Memory B cell (primary cell): ENCODE results near the gene ADNP.

Source experiments
- ATAC-seq: fragments of 150-1000 bp; cut with Tn5 transposase; 2 replicates; pipeline ENCODE4 v1.10.0; 2021; ENCODE audit warnings: low read depth, mild to moderate bottlenecking, moderate library complexity
- DNase-seq, 2 donors: peaks; one replicate each; pipeline ENCODE4 v3.0.0; 2022; ENCODE audit warnings: low spot score in 2 of 2
- H3K27ac Mint-ChIP-seq: one replicate; pipeline ENCODE4 v1.8.0; 2022; ENCODE audit warnings: mild to moderate bottlenecking, moderate library complexity, mixed read lengths
- H3K27me3 Mint-ChIP-seq: one replicate; pipeline ENCODE4 v1.8.0; 2022; ENCODE audit warnings: mixed read lengths
- H3K36me3 Mint-ChIP-seq: one replicate; pipeline ENCODE4 v1.8.0; 2022; ENCODE audit warnings: mild to moderate bottlenecking, mixed read lengths
- H3K4me1 Mint-ChIP-seq: one replicate; pipeline ENCODE4 v1.8.0; 2022; ENCODE audit warnings: mixed read lengths
- H3K4me3 Mint-ChIP-seq: one replicate; pipeline ENCODE4 v1.8.0; 2022; ENCODE audit warnings: mild to moderate bottlenecking, moderate library complexity, mixed read lengths
- H3K9me3 Mint-ChIP-seq: one replicate; pipeline ENCODE4 v1.8.0; 2022; ENCODE audit warnings: mixed read lengths

The ADNP gene

GRCh38 chr20:50866036-50866685 lies 65.1 kb downstream of the ADNP start:
- peaks cover 13% of the 10 kb centered on the region for H3K36me3 Mint-ChIP-seq
- ATAC-seq (no peak), DNase-seq (no peak)
- no peaks in the 10 kb centered on the region for H3K9me3 Mint-ChIP-seq
- H3K27me3 Mint-ChIP-seq = no peaks in the 10 kb centered on the region
- H3K4me3 Mint-ChIP-seq = no peak overlapping the region
- no peak overlapping the region for H3K27ac Mint-ChIP-seq
- peaks cover 11% of the 10 kb centered on the region for H3K4me1 Mint-ChIP-seq

DNA sequence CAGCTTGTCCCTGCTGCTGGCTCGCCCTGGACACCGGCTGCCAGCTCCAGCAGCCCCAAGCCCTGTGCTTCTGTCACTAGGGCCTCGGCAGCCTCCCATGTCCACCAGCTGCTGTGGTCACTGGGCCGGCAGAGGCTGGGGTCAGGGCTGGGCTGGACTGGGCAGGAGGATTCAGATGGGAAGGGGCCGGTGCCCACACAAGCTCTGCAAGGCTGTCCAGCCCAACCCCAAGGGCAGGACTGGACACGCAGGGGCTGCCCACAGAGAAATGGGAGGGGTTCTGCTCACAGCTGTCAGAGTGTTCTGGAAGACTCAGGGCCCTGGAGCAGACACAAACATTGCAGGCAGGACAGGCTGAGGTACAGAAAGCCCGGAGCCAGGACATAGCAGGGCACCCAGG lies 65.6 kb downstream of the ADNP start:
- H3K4me1 Mint-ChIP-seq = peaks cover 11% of the 10 kb centered on the region
- H3K9me3 Mint-ChIP-seq = no peaks in the 10 kb centered on the region
- peaks cover 13% of the 10 kb centered on the region for H3K36me3 Mint-ChIP-seq
- no peak overlapping the region for H3K27ac Mint-ChIP-seq
- no peak overlapping the region for H3K4me3 Mint-ChIP-seq
- ATAC-seq (no peak), DNase-seq (no peak)
- H3K27me3 Mint-ChIP-seq = no peaks in the 10 kb centered on the region

- Mint-ChIP-seq H3K4me1 (peaks cover 13% of the 10 kb centered on the region), H3K36me3 (peaks cover 13% of the 10 kb centered on the region), H3K4me3 (no peak overlapping the region), H3K9me3 (no peaks in the 10 kb centered on the region), H3K27ac (no peak overlapping the region), H3K27me3 (no peaks in the 10 kb centered on the region)
- DNase-seq = no peak
- no peak for ATAC-seq
Measured at GRCh38 chr20:50865114-50865513, 66.1 kb downstream of the ADNP start.

GRCh38 chr20:50862546-50862945 lies 68.7 kb downstream of the ADNP start:
- H3K4me3 Mint-ChIP-seq = no peak overlapping the region
- no peak overlapping the region for H3K27ac Mint-ChIP-seq
- DNase-seq (no peak), ATAC-seq (no peak)
- no peaks in the 10 kb centered on the region for H3K27me3 Mint-ChIP-seq
- H3K36me3 Mint-ChIP-seq = peaks cover 14% of the 10 kb centered on the region
- H3K9me3 Mint-ChIP-seq = no peaks in the 10 kb centered on the region
- peaks cover 19% of the 10 kb centered on the region for H3K4me1 Mint-ChIP-seq

DNA sequence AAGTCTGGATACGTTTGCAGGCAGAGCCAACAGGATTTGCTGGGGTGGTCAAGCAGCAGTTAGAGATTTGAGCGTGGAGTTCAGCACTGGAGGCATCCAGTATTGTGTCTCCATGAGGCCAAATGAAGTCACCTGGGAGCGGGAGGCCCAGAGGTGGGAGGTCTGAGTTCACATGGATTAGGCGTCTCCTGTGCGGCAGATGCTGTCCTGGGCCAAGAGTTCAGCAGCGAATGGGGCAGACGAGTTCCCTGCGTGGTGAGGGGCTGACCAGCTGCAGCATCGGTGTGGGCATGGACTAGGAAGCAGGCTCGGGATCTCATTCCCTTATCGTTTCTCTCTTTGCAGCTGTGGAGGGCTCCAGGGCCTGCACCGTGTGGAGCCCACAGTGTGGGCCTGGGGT lies 70.2 kb downstream of the ADNP start:
- peaks cover 14% of the 10 kb centered on the region for H3K36me3 Mint-ChIP-seq
- peak overlapping the region; percentile 55 for H3K27ac Mint-ChIP-seq
- H3K4me1 Mint-ChIP-seq = peaks cover 19% of the 10 kb centered on the region
- H3K4me3 Mint-ChIP-seq = no peak overlapping the region
- no peak for DNase-seq
- H3K9me3 Mint-ChIP-seq = no peaks in the 10 kb centered on the region
- no peak for ATAC-seq
- no peaks in the 10 kb centered on the region for H3K27me3 Mint-ChIP-seq

- peaks cover 23% of the 10 kb centered on the region for H3K4me1 Mint-ChIP-seq
- ATAC-seq = peak; percentile 24
- no peaks in the 10 kb centered on the region for H3K27me3 Mint-ChIP-seq
- no peak for DNase-seq
- peak overlapping the region; percentile 77 for H3K27ac Mint-ChIP-seq
- H3K36me3 Mint-ChIP-seq = peaks cover 20% of the 10 kb centered on the region
- H3K4me3 Mint-ChIP-seq = peak overlapping the region; percentile 9
- no peaks in the 10 kb centered on the region for H3K9me3 Mint-ChIP-seq
Measured at GRCh38 chr20:50859161-50859560, 72.1 kb downstream of the ADNP start.

- ATAC-seq (no peak), DNase-seq (no peak)
- H3K36me3 Mint-ChIP-seq = peaks cover 18% of the 10 kb centered on the region
- H3K9me3 Mint-ChIP-seq = no peaks in the 10 kb centered on the region
- H3K27ac Mint-ChIP-seq = no peak overlapping the region
- peaks cover 23% of the 10 kb centered on the region for H3K4me1 Mint-ChIP-seq
- no peak overlapping the region for H3K4me3 Mint-ChIP-seq
- H3K27me3 Mint-ChIP-seq = no peaks in the 10 kb centered on the region
Measured at GRCh38 chr20:50858525-50858924, 72.7 kb downstream of the ADNP start.

DNA sequence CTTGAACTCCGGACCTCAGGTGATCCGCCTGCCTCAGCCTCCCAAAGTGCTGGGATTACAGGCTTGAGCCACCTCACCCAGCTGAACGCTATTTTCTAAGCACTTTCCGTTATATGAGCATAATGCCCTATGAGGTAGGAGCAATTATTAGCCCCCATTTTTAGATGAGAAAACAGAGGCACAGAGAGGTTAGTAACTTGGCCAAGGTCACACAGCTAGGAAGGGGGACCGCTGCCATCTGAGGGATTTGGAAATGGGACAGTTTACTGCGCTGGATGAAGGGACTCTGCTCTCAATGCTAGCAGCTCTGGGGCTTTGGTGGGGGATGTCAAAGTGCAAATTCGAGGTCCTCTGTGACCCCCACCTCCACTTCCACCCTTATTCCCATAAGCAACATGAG lies 73.9 kb downstream of the ADNP start:
- no peaks in the 10 kb centered on the region for H3K9me3 Mint-ChIP-seq
- H3K4me3 Mint-ChIP-seq = no peak overlapping the region
- no peak overlapping the region for H3K27ac Mint-ChIP-seq
- no peaks in the 10 kb centered on the region for H3K27me3 Mint-ChIP-seq
- ATAC-seq (no peak), DNase-seq (no peak)
- peaks cover 22% of the 10 kb centered on the region for H3K4me1 Mint-ChIP-seq
- peaks cover 17% of the 10 kb centered on the region for H3K36me3 Mint-ChIP-seq

- H3K36me3 Mint-ChIP-seq = peaks cover 13% of the 10 kb centered on the region
- no peak overlapping the region for H3K27ac Mint-ChIP-seq
- DNase-seq = no peak
- H3K4me3 Mint-ChIP-seq = no peak overlapping the region
- H3K9me3 Mint-ChIP-seq = no peaks in the 10 kb centered on the region
- no peaks in the 10 kb centered on the region for H3K27me3 Mint-ChIP-seq
- no peak for ATAC-seq
- H3K4me1 Mint-ChIP-seq = peaks cover 20% of the 10 kb centered on the region
Measured at GRCh38 chr20:50856475-50857041, 74.7 kb downstream of the ADNP start.

DNA sequence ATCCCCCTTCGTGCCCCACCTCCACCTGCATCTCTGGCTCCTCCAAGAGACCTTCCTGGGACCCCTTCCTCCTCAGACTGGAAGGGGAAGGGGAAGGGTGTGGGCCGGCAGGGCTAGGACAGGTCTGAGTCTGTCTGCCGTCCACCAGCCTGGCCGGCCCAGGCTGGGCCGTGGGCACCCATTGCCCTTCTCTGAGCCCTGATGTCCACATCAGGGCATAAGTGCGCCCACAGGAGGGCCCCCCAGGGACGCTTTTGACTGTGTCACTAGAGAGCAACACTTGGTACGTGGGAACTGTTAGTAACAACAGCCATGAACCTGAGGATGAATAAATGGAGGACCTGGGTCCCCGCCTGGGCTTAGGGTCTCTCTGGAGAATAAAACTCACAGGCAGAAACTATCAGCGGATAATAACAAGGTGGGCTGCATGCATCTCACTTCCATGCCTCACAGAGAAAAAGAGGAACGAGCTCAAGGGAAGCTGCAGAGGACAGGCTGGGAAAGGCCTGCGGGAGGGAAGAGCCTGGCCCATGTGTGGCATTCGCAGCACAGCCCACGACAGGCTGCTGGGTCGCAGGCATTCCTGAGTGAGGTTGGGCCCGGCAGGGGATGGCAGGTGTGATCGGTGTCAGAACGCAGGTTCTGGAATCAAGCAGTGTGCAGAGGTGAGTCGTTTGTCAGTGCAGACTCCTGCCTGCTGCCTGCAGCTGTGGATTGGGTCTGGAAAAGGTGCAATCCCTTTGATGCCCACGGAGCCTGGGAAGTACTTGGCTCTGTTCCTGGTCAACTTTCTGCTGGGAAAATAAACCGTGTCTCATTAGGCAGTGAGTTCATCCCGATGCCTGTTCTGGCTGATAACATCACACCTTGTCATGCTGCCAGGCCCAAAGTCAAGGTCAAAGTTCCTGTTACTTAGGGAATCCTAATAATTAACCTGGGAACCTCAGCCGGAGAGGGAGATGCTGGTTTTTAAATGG lies 75.5 kb downstream of the ADNP start:
- Mint-ChIP-seq H3K27ac (no peak overlapping the region), H3K4me3 (no peak overlapping the region), H3K9me3 (no peaks in the 10 kb centered on the region), H3K27me3 (no peaks in the 10 kb centered on the region), H3K36me3 (peaks cover 13% of the 10 kb centered on the region), H3K4me1 (peaks cover 20% of the 10 kb centered on the region)
- ATAC-seq (no peak), DNase-seq (no peak)

DNA sequence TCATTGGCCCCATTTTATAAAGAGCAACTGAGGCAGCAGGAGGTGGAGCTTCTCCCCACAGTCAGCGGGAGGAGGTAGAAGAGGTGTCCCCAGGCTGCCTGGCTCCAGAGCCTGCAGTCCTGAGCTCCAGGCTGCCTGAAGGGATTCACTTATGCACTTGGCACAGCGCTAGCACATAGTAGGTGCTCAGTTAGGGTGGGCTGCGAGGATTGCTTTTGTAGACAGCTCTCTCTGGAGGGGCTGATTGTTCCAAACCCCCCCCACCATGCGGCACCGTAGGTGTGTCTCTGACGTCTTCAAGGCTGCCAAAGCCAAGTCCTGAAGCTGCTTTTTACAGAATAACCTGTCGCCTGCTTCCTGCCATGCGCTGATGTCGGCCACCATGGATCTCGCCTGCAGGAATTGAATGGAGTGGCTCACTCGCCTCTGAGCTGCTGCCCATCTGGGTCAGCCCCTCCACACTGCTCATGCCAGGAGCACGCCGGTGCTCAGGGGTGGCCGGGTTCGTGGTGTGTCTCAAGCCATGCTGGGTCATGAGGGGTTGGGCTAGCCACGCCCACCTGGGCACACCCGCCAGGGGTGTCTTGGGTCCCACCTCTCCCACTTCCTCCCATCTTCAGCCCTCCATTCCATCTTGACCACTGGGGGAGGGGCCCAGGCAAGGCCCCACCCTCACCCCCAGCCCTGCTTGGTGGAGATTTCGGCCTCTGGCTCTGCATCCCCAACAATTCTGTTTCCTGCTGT lies 76.6 kb downstream of the ADNP start:
- DNase-seq (no peak), ATAC-seq (no peak)
- Mint-ChIP-seq H3K4me1 (peaks cover 18% of the 10 kb centered on the region), H3K27me3 (no peaks in the 10 kb centered on the region), H3K36me3 (peaks cover 13% of the 10 kb centered on the region), H3K27ac (no peak overlapping the region), H3K4me3 (no peak overlapping the region), H3K9me3 (no peaks in the 10 kb centered on the region)

- ATAC-seq (no peak), DNase-seq (no peak)
- Mint-ChIP-seq H3K4me3 (no peak overlapping the region), H3K4me1 (peaks cover 23% of the 10 kb centered on the region), H3K9me3 (no peaks in the 10 kb centered on the region), H3K27ac (no peak overlapping the region), H3K36me3 (peaks cover 10% of the 10 kb centered on the region), H3K27me3 (no peaks in the 10 kb centered on the region)
Measured at GRCh38 chr20:50852085-50852484, 79.2 kb downstream of the ADNP start.

DNA sequence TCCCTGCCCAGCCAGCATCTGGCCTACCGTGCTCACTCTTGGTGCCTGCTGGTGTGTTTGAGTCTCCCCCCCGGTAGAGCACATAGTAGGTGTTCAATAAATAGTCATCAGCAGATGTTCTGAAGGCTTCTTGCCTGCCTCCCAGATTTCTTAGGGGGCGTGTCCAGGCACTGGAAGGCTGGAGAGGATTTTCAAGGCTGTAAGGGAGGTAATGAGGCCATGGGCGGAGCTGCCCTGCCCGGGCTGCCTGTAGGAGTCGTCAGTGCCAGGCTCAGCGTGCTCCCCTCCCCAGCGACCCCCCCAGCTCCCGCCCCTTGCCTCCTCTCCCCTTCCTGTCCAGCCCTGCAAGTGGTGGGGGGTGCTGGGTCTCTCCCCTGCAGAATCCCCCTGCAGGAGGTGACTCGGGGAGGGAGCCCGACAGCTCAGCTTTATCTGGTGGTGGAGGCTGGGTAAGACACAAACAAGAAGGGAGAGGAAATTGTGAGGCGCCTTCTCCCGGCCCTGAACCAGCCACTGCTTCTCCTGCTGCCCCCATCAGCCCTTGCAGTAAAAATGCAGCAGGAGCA lies 80.4 kb downstream of the ADNP start:
- peak overlapping the region; percentile 70 for H3K27ac Mint-ChIP-seq
- no peak overlapping the region for H3K4me3 Mint-ChIP-seq
- no peaks in the 10 kb centered on the region for H3K9me3 Mint-ChIP-seq
- H3K4me1 Mint-ChIP-seq = peaks cover 23% of the 10 kb centered on the region
- H3K27me3 Mint-ChIP-seq = no peaks in the 10 kb centered on the region
- H3K36me3 Mint-ChIP-seq = peaks cover 12% of the 10 kb centered on the region
- DNase-seq = no peak
- no peak for ATAC-seq
